ENCODE measurements around the gene RNF113B. TPM values are rescaled to one million over a fixed set of nuclear protein-coding genes. Genes with fewer than 3 reads are reported as not detected.

RNF113B gene
- total RNA-seq, 2 experiments from 2014 or later = not detected

- intact Hi-C loops (cut with micrococcal nuclease; ENCODE audit: unreplicated experiment) = no loop called here
- ChIA-PET CTCF (ENCODE audit: unreplicated experiment) (no interaction called here), POLR2A (no interaction called here)
- Histone ChIP-seq H2AFZ (ENCODE audit: low read length) (no peak overlapping the region), H3K4me2 (ENCODE audit: low read length) (no peak overlapping the region), H4K20me1 (ENCODE audit: insufficient read depth, low read length) (no peaks in the 10 kb centered on the region), H3K36me3 (ENCODE audit: insufficient read depth, low read length) (no peaks in the 10 kb centered on the region), H3K4me1 (ENCODE audit: insufficient read depth, low read length, poor library complexity, severe bottlenecking) (no peaks in the 10 kb centered on the region), H3K9me2 (ENCODE audit: insufficient read depth, low read length) (no peaks in the 10 kb centered on the region), H3K27ac (ENCODE audit: low read depth, low read length, poor library complexity, severe bottlenecking) (no peak overlapping the region), H3K79me2 (ENCODE audit: insufficient read depth, low read depth, low read length) (no peaks in the 10 kb centered on the region), H3K4me3 (ENCODE audit: low read depth, low read length, poor library complexity, severe bottlenecking) (no peak overlapping the region), H3K9me3 (ENCODE audit: low read length) (no peaks in the 10 kb centered on the region)
- no peak for TF ChIP-seq CTCF (conservative IDR thresholded peaks at IDR 0.05; ENCODE audit: low read length)
- TF ChIP-seq EZH2phosphoT487 (IDR thresholded peaks at IDR 0.05; ENCODE audit: borderline replicate concordance, low read depth, low read length) = no peak
- DNase-seq (ENCODE audit: low spot score) = no peak
- no TSS peak for BruUV-seq (replicated peaks)
Measured at GRCh38 chr13:98199480-98199879, 22.4 kb upstream of the RNF113B start.

GRCh38 chr13:98198683-98199082, 21.6 kb upstream of the RNF113B start:
- H3K4me3 ChIP-seq (ENCODE audit: low read depth, low read length, poor library complexity, severe bottlenecking) = no peak overlapping the region
- CTCF ChIA-PET (ENCODE audit: unreplicated experiment) = no interaction called here
- TF ChIP-seq EZH2phosphoT487 (IDR thresholded peaks at IDR 0.05; ENCODE audit: borderline replicate concordance, low read depth, low read length) (no peak), CTCF (conservative IDR thresholded peaks at IDR 0.05; ENCODE audit: low read length) (no peak)
- no peaks in the 10 kb centered on the region for H3K9me2 ChIP-seq (ENCODE audit: insufficient read depth, low read length)
- H3K79me2 ChIP-seq (ENCODE audit: insufficient read depth, low read depth, low read length) = no peaks in the 10 kb centered on the region
- no peaks in the 10 kb centered on the region for H4K20me1 ChIP-seq (ENCODE audit: insufficient read depth, low read length)
- no peaks in the 10 kb centered on the region for H3K36me3 ChIP-seq (ENCODE audit: insufficient read depth, low read length)
- no peak overlapping the region for H3K4me2 ChIP-seq (ENCODE audit: low read length)
- POLR2A ChIA-PET = no interaction called here
- intact Hi-C loops (cut with micrococcal nuclease; ENCODE audit: unreplicated experiment) = no loop called here
- H3K4me1 ChIP-seq (ENCODE audit: insufficient read depth, low read length, poor library complexity, severe bottlenecking) = no peaks in the 10 kb centered on the region
- DNase-seq (ENCODE audit: low spot score) = no peak
- H3K9me3 ChIP-seq (ENCODE audit: low read length) = no peaks in the 10 kb centered on the region
- H3K27ac ChIP-seq (ENCODE audit: low read depth, low read length, poor library complexity, severe bottlenecking) = no peak overlapping the region
- H2AFZ ChIP-seq (ENCODE audit: low read length) = no peak overlapping the region
- BruUV-seq (replicated peaks) = no TSS peak

- no peak for DNase-seq (ENCODE audit: low spot score)
- Histone ChIP-seq H4K20me1 (ENCODE audit: insufficient read depth, low read length) (no peaks in the 10 kb centered on the region), H3K9me3 (ENCODE audit: low read length) (no peaks in the 10 kb centered on the region), H3K9me2 (ENCODE audit: insufficient read depth, low read length) (no peaks in the 10 kb centered on the region), H3K79me2 (ENCODE audit: insufficient read depth, low read depth, low read length) (no peaks in the 10 kb centered on the region), H3K4me1 (ENCODE audit: insufficient read depth, low read length, poor library complexity, severe bottlenecking) (no peaks in the 10 kb centered on the region), H3K4me2 (ENCODE audit: low read length) (no peak overlapping the region), H2AFZ (ENCODE audit: low read length) (no peak overlapping the region), H3K36me3 (ENCODE audit: insufficient read depth, low read length) (no peaks in the 10 kb centered on the region), H3K27ac (ENCODE audit: low read depth, low read length, poor library complexity, severe bottlenecking) (no peak overlapping the region), H3K4me3 (ENCODE audit: low read depth, low read length, poor library complexity, severe bottlenecking) (no peak overlapping the region)
- no TSS peak for BruUV-seq (replicated peaks)
- ChIA-PET CTCF (ENCODE audit: unreplicated experiment) (no interaction called here), POLR2A (no interaction called here)
- intact Hi-C loops (cut with micrococcal nuclease; ENCODE audit: unreplicated experiment) = no loop called here
- TF ChIP-seq EZH2phosphoT487 (IDR thresholded peaks at IDR 0.05; ENCODE audit: borderline replicate concordance, low read depth, low read length) = no peak
- TF ChIP-seq CTCF (conservative IDR thresholded peaks at IDR 0.05; ENCODE audit: low read length) = no peak
Measured at GRCh38 chr13:98195054-98195791, 18.2 kb upstream of the RNF113B start.

Measured in OCI-LY7 (cell line).